Measurements from ENCODE around the gene PIGQ.

DNA sequence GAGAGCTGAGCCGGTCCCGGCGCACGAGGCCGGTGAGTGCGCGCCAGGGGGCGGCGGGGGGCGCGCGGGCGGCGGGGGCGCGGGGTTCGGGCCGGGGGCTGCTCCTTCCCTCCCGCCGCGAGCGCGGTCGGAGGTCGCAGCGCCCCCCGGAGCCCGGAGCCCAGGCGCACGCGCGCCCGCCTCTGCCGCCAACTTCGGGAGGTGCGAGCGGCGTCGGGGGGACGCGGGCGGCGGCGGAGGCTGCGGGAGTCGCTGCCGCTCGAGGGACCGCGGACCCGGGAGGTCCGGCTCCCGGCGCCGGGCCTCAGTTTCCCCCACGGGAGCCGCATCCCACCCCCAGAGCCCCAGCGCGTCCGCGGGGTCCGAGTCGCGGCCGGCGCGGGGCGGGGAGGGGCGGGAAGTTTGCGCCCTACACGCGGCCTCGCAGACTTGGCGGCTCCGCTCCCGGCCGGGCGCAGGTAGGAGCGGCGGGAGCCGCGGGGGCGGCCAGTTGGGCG is 9.5 kb upstream of the PIGQ start, which contains the start of gene PRR35:
- TF ChIP-seq CTCF (IDR thresholded peaks at IDR 0.05) (no peak), TCF7L2 (IDR thresholded peaks at IDR 0.05; ENCODE audit: low read depth, low read length) (no peak), POLR2AphosphoS5 (IDR thresholded peaks at IDR 0.05; ENCODE audit: low read depth, low read length) (no peak), SIN3A (IDR thresholded peaks at IDR 0.05; ENCODE audit: borderline replicate concordance, insufficient read depth, low read depth, low read length) (no peak), REST (IDR thresholded peaks at IDR 0.05; ENCODE audit: insufficient read depth in 1 of 2, low read depth in 2 of 2, low read length in 1 of 2) (no peak)
